Activated naive CD8-positive, alpha-beta T cell (primary cell): ENCODE measurements around the gene LPAR2.

ENCODE experiments used
- H3K27ac Mint-ChIP-seq: one replicate; pipeline ENCODE4 v1.8.0; 2021; ENCODE audit warnings: mixed read lengths
- H3K27me3 Mint-ChIP-seq: one replicate; pipeline ENCODE4 v1.8.0; 2021; ENCODE audit warnings: mixed read lengths
- H3K36me3 Mint-ChIP-seq: one replicate; pipeline ENCODE4 v1.8.0; 2021; ENCODE audit warnings: mixed read lengths
- H3K4me1 Mint-ChIP-seq: one replicate; pipeline ENCODE4 v1.8.0; 2021; ENCODE audit warnings: low read depth, mixed read lengths
- H3K4me3 Mint-ChIP-seq: one replicate; pipeline ENCODE4 v1.8.0; 2021; ENCODE audit warnings: mild to moderate bottlenecking, mixed read lengths
- H3K9me3 Mint-ChIP-seq: one replicate; pipeline ENCODE4 v1.8.0; 2021; ENCODE audit warnings: low read depth, mixed read lengths

The LPAR2 gene

DNA sequence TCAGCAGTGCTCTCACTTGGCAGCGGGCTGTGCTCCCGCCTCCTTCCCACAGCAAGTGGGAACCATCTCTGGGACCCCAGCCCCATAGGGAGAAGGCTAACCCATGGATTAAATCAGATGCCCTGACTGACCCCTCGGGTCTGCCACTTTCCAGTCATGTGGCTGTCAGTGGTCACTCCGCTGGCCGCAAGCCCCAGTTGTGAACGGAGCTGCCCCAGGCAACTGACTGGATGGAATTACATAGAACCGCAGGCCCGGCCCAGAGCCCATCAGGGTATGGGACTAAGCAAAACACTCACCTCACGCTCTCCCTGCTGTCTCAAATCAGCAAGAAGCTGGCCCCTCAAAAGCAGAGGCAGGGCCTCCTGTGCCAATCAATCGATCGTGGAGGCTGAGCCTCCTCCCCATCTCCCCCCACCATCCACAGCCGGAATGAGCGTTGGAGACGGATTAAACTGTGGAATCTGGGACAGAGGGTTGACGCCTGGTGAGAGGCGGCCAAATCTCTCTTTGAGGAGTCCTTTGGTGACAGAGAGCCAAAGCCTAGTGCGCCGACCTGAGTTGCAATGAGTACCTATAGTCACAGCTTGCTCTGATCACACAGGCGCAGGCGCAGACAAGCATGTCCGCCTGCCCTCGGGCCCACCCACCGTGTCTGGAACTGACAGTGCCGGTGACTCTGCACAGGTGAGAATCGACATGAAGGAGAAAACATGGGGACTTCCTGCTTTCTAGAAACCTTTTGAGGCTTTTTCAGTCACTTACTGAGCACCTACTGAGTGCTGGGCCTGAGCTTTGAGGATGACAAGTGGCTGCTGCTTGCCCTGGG lies 48.3 kb downstream of the LPAR2 start:
- Mint-ChIP-seq H3K27ac (no peak overlapping the region), H3K9me3 (no peaks in the 10 kb centered on the region), H3K4me1 (peaks cover 7% of the 10 kb centered on the region), H3K27me3 (no peaks in the 10 kb centered on the region), H3K4me3 (no peak overlapping the region), H3K36me3 (no peaks in the 10 kb centered on the region)

- H3K36me3 Mint-ChIP-seq = no peaks in the 10 kb centered on the region
- no peak overlapping the region for H3K4me3 Mint-ChIP-seq
- no peaks in the 10 kb centered on the region for H3K27me3 Mint-ChIP-seq
- no peak overlapping the region for H3K27ac Mint-ChIP-seq
- H3K9me3 Mint-ChIP-seq = no peaks in the 10 kb centered on the region
- H3K4me1 Mint-ChIP-seq = peaks cover 7% of the 10 kb centered on the region
These were observed 49.8 kb downstream of the LPAR2 start for GRCh38 chr19:19578252-19578651.

DNA sequence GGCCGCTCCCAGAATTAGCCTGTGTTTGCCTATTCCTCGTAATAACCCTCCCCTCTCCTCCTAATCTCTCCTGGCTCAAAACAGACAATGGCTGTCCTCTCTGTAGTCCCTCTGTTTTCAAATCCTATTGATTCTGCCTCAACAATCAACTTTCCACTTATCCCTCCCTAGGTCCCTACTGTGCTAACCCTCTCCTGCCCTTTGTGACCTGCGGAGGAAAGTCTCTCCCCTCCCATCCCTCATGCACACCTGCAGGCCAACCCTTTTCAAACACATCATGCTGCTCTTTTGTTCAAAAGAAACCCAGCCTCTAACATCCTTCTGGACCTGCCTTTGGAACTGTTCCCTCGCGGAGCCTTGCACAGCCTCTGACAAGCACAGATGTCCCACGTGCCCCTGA lies 52.6 kb downstream of the LPAR2 start:
- Mint-ChIP-seq H3K9me3 (no peaks in the 10 kb centered on the region), H3K4me1 (peaks cover 10% of the 10 kb centered on the region), H3K36me3 (peaks cover 4% of the 10 kb centered on the region), H3K27ac (no peak overlapping the region), H3K4me3 (no peak overlapping the region), H3K27me3 (no peaks in the 10 kb centered on the region)
